Left hindlimb (tissue), 1 donor: ENCODE data around the gene ZSWIM4.
"Not testable (repeated sequence)": the region's sequence is repeated elsewhere in the genome, so short reads cannot be mapped to it uniquely, and the experiment has no call there.

Experiments
- DNase-seq: peaks from one replicate; pipeline ENCODE4 v3.0.0-alpha.2; 2018

The ZSWIM4 gene

DNA sequence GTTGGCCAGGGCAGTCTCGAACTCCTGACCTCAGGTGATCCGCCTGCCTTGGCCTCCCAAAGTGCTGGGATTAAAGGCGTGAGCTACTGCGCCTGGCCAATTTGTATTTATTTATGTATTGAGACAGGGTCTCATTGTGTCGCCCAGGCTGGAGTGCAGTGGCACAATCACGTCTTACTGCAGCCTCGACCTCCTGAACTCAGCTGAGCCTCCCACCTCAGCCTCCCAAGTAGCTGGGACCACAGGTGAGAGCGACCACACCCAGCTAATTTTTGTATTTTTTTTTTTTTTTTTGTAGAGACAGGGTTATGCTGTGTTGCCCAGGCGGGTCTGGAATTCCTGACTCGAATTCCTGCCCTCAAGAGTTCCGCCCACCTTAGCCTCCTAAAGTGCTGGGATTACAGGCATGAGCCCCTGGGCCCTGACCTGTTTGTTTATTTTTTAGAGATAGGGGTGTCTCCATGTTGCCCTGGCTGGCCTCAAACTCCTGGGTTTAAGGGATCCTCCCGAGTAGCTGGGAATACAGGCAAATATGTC lies 57.0 kb downstream of the ZSWIM4 start:
- DNase-seq = not testable (repeated sequence)

DNA sequence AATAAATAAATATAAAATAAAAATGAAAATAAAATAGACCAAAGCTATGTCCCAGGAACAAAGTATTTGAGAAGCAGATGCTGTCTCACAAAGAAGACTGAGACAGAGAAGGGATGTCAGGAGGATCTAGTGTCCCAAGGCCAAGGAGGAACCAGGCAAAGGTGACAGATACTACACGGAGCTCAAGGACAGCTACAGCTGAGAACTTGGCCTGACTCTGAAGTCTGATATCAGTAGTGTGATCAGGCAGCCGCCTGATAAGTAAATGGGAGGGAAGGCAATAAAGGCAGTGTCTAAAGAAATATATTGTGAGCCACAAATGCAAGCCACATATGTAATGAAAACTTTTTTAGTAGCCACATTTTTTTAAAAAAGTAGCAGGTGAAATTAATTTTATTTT lies 61.3 kb downstream of the ZSWIM4 start:
- DNase-seq = no peak

DNA sequence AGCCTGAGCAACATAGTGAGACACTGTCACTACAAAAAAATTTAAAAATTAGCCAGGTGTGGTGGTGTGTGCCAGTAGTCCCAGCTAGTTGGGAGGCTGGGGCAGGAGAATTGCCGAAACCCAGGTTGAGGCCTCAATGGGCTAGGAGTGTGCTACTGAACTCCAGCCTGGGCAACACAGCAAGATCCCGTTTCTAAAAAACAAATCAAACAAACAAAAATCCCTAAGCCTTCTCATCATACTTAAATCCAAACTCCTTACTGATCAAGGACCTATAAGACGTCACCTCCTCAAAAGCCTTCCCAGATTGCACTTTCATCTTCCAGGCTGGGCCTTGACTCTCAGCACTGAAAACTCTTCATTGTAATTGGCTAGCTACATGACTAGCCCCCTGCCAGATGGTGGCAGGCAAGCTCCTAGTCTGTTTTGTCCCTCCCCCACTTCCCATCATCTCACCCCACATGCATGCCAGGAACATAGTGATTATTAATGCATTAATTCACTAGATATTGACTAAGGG lies 64.2 kb downstream of the ZSWIM4 start:
- no peak for DNase-seq

DNA sequence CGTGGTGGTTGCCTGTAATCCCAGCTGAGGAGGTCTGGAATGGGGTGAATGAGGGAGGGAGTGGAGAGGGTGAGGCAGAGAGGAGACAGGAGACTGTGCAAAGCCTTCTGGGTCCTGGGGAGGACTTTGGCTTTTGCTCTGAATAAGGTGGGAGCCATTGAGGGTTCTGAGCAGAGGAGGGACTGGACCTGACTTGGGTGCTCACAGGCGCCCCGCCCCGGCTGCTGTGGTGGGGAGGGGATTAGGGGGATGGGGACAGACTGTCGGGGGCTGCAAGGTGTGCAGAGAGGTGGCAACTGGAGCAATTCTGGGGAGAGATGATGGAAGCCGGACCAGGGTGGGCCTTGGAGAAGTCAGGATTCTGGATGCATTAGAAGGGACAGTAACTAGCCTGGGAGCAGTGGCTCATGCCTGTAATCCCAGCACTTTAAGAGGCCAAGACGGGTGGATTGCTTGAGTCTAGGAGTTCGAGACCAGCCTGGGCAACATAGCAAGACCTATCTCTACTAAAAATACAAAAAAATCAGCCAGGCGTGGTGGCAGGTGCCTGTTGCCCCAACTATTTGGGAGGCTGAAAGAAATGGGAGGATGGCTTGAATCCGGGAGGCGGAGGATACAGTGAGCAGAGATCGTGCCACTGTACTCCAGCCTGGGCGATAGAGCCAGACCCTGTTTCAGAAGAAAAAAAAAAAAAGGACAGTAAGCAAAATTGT lies 65.6 kb downstream of the ZSWIM4 start:
- no peak for DNase-seq

DNA sequence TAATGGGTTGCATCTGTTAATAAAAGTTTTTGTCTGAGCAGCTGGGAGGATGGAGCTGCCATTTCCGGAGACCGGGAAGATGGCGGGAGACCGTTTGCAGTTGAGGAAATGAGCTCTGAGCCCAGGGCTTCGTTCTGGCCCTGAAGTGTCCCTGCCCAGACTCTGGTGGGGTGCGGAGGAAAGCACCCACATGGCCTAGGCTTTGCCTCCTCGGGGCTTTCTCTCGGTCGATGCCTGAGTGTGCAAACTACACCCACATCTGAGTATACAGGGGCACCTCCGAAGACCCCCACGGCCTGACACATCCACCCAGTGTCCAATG lies 66.1 kb downstream of the ZSWIM4 start:
- DNase-seq = no peak

DNA sequence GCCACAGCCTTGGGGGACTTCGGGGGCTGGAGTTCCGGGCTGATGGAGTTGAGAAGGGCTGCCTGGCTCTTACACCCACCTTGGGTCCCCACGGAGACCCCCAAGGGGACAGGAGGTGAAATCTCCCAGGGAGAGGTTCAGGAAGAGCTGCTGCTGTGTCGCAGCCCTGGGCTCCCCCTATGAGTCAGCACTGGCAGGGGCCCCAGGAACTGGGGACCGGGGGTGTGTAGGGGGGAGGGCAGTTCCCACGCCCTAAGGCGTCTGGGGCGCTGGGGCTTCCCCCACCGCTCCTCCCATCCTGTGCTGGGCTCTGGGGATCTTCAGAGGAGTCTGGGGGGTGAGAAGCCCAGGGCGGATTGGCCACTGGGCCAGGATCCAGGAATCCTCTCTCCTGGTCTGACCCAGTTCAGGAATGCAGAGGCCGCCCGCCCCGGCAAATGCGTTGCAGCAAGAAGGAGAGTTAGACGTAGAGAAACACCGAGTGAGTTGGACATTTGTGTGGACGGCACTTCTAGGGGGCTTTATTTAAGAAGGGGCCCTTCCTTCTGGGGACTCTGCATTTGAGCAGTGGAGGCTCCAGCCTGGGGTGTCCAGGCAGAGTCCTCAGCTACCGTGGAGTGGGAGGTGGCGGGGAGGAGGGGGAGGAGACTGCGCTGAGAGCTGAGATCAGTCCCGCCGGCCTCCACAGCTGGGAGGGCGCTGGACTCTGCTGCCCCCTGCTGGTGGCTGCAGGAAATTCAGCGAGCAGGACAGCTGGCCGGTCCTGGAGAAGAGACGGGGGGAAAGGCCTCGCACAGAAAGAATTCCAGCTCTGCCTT lies 66.7 kb downstream of the ZSWIM4 start:
- peak; percentile 96 for DNase-seq

DNA sequence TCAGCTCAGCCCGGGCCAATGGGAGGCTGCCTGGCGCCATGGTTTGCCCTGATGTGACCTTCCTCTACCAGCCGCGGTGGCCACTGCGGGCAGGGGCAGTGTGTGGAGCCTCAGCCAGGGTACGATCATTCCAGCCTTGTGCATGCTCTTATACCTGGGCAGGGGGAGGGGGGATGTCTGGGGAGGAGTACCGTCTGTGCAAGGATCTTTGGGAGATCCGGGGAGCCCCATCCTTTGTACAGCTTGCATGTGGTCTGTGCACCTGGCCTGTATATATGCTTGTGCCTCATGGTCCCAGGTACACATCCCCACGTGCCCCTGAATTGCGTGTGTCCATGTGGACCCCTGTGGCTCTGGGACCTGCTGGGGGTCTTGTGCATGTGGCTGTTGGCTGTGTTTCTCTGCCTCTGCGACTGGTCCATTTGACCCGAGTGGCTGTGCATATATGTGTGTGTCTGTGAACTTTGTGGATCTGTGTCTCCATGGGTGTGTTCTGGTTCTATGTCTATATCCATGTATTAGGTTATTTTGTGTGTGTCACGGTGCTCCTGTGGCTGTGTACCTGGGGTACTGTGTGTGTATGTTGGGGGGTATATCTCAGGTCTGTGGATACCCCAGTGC lies 68.9 kb downstream of the ZSWIM4 start:
- DNase-seq = peak; percentile 45

DNA sequence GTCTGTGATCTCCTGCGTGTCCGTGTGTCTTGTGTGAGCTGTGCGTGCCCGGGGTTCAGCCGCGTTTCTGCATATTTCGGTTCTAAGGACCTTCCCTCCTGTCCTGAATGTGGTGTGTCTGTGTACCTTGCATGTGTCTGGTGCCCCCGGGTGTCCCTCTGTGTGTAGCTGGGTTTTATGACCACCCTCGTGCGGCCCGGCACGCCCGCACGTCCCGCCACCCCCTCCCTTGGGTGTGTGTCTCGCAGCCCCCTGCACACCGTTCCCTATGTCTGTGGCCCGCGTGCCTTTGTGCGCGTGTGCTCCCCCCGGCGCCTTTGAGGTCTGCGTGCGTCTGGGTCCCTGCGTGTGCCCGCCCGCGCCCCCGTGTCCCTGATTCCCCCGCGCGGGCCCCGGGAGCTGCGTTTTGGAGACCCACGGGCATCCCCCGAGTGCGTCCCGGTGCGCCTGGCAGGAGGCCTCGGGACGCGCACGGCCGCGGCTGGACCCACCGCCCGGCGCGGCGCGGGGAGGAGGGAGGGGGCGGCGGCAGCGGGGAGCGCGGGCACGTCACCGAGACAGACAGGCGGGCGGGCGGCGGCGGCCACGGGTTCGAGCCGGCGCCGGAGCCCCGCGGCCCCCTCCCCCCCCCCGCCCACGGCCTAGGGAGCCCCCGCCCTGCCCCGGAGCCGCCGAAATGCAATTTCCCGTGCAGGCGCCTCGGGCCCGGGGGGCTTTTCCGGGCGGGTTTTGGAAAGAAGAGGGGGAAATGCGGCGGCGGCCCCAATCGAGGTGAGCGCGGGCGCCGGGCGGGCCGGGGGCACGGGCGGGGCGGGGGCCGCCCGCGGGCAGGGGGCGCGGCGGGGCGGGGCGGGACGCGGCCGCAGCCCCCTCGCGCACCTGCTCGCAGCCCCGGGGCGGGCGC lies 69.7 kb downstream of the ZSWIM4 start:
- DNase-seq = no peak

DNA sequence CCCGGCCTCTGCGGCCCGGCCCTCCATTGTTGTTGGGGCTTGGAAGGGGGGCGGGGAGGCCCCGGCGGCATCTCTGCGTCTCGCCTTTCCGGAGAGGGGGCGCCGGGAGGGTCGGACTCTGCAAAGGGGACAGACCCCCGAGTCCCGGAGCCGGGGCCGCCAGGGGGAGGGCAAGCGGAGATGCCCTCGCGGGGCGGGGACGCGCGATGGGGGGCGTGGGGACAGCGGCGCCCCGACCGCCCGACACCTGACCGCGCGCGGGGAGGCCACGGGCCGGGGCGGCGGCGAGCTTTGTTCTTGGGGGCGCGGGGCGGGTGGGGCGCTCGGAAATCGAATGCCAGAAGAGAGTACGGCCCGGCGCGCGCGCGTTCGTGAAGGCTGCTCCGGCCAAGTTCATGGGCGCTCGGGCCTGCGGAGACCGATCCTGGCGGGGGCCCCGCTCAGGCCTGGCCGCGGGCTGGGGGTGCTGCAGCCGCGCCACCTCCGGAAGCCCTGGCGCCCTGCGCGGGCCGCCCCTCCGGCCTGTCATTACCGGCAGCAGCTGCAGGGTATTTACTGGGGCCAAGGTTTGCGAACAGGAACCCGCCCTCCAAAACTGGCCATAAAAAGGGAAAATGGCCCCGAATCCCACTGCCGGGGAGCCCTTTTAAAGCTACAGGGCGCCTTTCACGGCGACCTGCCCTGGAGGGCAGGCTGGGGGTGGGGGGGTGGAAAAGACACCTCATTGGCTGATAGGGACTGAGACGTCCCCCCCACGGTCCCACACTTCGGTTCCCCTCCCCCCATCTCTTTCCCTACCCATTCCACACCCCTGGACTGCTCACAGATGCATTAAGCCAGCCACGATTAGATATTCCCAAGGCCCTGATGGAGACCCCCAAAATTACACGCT lies 70.6 kb downstream of the ZSWIM4 start:
- DNase-seq = no peak

DNA sequence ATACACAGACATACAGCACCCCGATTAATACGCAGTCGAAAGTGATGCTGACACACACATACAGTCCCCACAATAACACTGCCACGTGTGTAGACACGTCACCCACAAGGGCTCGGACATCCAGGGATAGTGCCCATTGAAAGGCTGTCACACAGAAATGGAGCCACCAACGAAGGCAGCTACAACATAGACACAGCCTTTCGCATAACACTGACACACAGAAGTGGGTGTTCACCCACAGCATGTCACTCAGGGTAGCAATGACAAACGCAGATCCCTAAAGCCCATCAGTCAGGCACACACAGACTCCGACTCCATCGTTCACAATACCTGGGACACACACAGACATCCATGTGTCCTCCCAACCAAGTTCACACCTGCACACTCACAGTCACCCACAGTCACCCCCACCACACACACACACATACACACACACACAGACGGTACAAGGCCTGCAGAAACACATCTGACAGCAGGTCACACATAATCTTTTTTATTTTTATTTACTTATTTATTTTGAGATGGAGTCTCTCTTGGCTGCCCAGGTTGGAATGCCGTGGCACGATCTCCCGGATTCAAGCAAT lies 71.3 kb downstream of the ZSWIM4 start:
- DNase-seq = no peak

DNA sequence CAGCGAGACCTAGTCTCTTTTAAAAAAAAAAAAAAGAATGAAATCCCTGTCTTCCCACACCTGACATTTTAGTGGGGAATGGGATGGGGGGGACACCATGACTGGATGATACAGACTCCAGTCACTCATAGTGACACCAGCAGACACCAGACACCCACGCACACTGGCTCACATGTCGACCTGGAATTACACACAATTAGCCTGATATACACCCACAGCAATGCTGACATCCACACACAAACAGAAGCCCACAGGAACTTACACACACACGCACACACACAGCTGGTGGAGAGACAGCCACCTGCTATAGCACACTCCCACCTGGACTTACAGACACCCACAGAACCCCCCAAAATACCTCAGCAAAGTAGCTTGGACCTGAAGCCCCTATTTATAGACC lies 73.4 kb downstream of the ZSWIM4 start:
- no peak for DNase-seq

DNA sequence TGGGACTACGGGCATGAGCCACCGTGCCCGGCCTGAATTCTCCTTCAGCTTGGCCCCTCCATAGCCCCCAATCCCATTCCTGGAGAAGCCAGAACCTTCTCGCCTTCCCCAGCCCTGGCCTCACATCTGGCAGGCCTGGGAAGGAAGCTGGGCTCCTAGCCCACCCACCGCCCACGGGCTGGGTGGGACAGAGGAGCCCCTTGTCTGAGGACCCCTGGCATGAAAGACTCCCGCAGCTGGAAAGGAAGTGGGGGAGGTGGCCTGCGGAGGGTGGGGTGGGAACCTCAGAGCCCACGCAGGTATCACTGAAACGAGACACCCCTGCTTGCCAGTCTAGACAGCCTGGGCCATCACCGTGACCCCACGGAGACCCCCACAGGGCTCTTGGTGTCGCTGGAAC lies 74.0 kb downstream of the ZSWIM4 start:
- peak; percentile 79 for DNase-seq

DNA sequence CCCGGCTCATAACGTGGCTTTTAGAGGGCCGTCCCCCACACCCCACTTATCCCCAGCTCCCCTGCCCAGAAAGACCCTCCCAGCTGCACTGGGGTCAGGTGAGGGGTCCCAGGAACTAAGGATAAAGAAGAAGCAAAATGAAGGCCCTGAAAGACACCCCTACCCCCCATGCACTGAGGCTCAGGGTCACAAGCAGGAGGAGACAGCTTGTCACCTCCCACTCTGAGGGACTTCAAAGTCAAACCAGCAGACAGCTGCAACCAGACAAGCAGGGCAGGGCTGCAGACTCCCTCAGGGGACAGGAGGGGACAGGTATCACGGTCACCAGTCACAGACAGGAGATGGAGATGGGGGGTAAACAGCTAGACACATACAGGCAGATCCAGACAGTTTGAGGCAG lies 75.6 kb downstream of the ZSWIM4 start:
- no peak for DNase-seq

DNA sequence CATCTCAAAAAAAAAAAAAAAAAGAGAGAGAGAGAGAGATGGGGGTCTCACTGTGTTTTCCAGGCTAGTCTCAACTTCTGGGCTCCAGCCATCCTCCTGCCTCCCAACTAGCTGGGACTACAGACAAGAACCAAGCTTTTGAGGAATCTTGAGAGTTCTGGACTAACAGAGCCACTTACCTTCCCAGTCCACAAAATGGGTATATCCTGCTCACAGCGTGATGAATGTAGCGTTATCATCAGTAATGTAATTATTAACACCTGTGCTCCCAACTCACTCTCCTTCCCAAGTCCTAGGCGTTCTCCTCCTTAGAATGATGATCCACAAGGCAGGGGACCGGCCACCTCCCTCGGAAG lies 77.1 kb downstream of the ZSWIM4 start:
- no peak for DNase-seq

DNA sequence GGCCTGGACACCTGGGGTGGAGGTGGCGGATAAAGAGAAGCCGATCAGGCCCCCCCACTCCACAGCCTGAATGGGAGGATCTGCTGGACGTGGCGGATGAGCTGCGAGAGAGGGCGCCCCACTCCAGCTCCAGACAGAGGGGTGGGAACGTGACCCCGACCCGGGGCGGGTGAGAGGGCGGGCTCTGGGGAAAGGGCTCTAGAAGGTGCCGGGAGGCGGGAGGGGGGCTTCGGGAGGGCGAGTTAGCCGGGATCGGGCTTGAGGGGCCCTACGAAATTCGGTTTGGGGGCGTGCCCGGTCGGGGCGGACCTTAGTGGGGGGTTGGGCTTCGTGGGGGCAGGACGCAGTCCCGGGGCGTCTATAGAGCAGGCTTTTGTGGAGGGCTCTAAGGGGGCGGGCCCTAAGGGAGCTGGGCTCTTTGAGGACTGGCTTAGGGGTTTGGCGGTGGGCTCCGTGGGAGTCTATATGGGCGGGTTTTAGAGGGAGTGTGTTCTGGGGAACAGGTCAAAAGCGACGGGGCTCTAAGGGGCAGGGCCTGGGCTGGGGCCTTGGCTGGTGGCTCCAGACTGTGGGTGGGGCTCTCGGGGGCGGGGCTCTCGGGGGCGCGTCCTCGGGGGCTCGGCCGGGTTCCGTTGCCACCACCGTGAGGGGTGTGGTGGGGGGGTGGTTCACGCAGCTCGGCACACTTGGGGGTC lies 77.6 kb downstream of the ZSWIM4 start:
- peak; percentile 71 for DNase-seq

DNA sequence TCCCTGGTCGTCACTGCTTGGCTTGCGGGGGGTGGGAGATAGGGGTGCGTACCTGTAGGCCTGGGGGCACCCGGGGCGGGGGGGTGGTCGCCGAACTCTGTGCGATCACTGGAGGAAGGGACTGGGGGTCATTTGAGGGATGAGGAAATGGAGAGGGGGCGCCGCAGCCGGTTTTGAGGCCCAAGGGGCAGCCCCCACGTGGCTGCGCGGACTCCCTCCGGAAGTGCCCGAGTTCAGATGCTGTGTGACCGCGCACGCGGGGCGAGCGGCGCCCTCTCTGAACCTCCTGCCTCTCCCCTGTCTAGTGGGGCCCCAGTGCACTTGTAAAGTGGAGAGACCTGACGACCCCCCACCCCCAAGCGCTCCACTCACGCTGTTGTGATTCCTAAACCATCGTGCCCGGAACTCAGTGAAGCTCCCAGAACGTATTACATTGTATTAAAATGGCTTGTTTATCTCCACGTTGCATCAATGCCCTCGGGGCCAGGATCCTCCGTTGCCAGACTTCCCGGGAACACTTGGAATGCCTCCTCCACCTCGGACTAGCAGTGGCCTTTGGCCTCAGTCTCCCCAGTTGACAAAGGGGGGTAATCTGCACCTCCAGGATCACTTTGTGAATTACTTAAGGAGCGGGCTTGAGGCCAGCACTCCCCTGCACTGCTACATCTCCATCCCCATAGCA lies 78.7 kb downstream of the ZSWIM4 start:
- DNase-seq = no peak

DNA sequence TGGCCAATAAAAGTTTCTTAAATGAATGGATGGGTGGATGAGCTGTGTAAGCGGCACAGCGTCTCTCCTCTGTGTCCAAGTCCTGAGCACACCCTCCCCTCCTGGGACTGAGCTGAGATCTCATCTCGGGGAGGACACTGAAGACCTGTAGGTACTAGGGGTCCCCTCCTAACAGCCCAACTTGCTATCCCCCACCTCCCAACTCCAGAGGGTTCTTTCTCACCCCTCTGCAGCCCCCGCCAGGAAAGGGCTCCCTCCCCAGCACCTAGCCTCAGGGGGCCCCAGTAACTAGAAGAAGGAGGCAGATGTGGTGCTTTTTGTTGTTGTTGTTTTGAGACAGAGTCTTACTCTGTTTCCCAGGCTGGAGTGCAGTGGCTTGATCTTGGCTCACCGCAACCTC lies 80.6 kb downstream of the ZSWIM4 start:
- DNase-seq = no peak

DNA sequence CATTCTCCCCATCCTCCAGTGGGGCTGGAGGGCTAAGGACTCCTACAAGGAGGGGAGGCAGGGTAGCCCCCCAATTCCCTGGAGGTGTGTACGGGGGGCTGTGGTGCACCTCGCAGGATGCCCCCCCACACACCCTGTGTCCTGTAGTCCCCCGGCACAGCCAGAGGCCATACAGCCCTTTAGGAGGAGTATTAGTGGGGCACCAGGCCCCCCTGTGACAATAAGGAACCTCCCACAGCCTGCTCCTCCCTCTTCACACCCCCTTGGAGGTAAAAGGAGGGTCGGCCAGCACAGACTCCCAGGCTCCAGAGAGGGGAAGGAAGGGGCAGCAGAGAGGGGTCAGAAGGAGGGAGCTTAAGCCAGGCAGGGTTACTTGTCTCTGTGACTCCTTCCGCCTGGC lies 81.6 kb downstream of the ZSWIM4 start, which contains the start of gene NANOS3:
TSS of gene NANOS3 (plus strand) at position 301 of the 400 bp plus-strand sequence. CDS start 115 bp downstream, outside the sequence.
- no peak for DNase-seq

DNA sequence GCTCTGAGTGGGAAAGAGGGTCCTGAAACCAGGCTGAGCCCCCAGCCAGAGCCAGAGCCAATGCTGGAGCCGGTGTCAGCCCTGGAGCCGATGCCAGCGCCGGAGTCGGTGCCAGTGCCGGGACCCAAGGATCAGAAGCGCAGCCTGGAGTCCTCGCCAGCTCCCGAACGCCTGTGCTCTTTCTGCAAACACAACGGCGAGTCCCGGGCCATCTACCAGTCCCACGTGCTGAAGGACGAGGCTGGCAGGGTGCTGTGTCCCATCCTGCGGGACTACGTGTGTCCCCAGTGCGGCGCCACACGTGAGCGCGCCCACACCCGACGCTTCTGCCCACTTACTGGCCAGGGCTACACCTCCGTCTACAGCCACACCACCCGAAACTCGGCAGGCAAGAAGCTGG lies 82.1 kb downstream of the ZSWIM4 start:
- no peak for DNase-seq
